PC-3 (cell line): Measurements from ENCODE around the gene MTA1. TPM values are rescaled to one million over a fixed set of nuclear protein-coding genes. Genes with fewer than 3 reads are reported as not detected.

Experiments
- ATAC-seq: fragments of 200-7000 bp; cut with Tn5 transposase; 2 replicates; pipeline ENCODE4 v1.9.1; 2020; ENCODE audit warnings: mild to moderate bottlenecking, moderate library complexity
- BruUV-seq: library from RNA; stranded (reverse); fragments of 400-500 nt; replicated peaks from 2 replicates; lab custom pipeline; 2021; lab: Mats Ljungman, UMichigan
- CTCF ChIA-PET: fragments of 300-600 bp; sonication (Branson Sonifier 250); formaldehyde crosslinking; loops from one replicate; lab custom pipeline; 2022; ENCODE audit warnings: antibody characterized with exemption; lab: Charles Lee
- POLR2A ChIA-PET: fragments of 300-600 bp; sonication (Branson Sonifier 250); formaldehyde crosslinking; loops from one replicate; lab custom pipeline; 2022; ENCODE audit warnings: antibody characterized with exemption; ENCODE audit not compliant: unreplicated experiment; lab: Charles Lee
- DNase-seq: peaks from one replicate; pipeline ENCODE4 v3.0.0-alpha.2; 2015
- H2AFZ ChIP-seq: fragments of 300-600 bp; sonication (generic); 2 replicates; pipeline ENCODE4 v1.6.0; 2016; ENCODE audit warnings: antibody characterized with exemption, low read length
- H3F3A ChIP-seq: fragments of 300-600 bp; sonication (generic); one replicate; pipeline ENCODE4 v1.6.0; 2017; ENCODE audit warnings: antibody characterized with exemption, low read length, control low read depth, mild to moderate bottlenecking; ENCODE audit not compliant: unreplicated experiment
- H3K27ac ChIP-seq: fragments of 300-600 bp; sonication (generic); 2 replicates; pipeline ENCODE4 v1.5.1; 2016; ENCODE audit warnings: mild to moderate bottlenecking, low read length
- H3K27me3 ChIP-seq: fragments of 300-600 bp; sonication (generic); 2 replicates; pipeline ENCODE4 v1.6.1; 2016; ENCODE audit warnings: low read length, mixed read lengths
- H3K36me3 ChIP-seq: fragments of 300-600 bp; sonication (generic); 2 replicates; pipeline ENCODE4 v1.6.1; 2016; ENCODE audit warnings: low read depth, mixed run types, low read length, mixed read lengths
- H3K4me1 ChIP-seq: fragments of 300-600 bp; sonication (generic); 2 replicates; pipeline ENCODE4 v1.5.1; 2016; ENCODE audit warnings: low read length; ENCODE audit not compliant: insufficient read depth
- H3K4me2 ChIP-seq: fragments of 300-600 bp; sonication (generic); 2 replicates; pipeline ENCODE4 v1.6.0; 2016; ENCODE audit warnings: low read length
- H3K4me3 ChIP-seq: fragments of 300-600 bp; sonication (generic); 2 replicates; pipeline ENCODE4 v1.5.1; 2016; ENCODE audit warnings: mild to moderate bottlenecking, low read length, mixed read lengths
- H3K79me2 ChIP-seq: fragments of 300-600 bp; sonication (generic); 2 replicates; pipeline ENCODE4 v1.6.1; 2017; ENCODE audit warnings: low read length, mixed read lengths
- H3K9ac ChIP-seq: fragments of 300-600 bp; sonication (generic); 2 replicates; pipeline ENCODE4 v1.6.0; 2016; ENCODE audit warnings: mild to moderate bottlenecking, low read length
- H3K9me2 ChIP-seq: fragments of 300-600 bp; sonication (generic); replicated peaks from 2 replicates; pipeline ENCODE4 v1.6.1; 2016; ENCODE audit warnings: mixed run types, low read length, mixed read lengths
- H3K9me3 ChIP-seq: fragments of 300-600 bp; sonication (generic); 2 replicates; pipeline ENCODE4 v1.6.1; 2016; ENCODE audit warnings: low read length, mixed read lengths
- H4K20me1 ChIP-seq: fragments of 300-600 bp; sonication (generic); 2 replicates; pipeline ENCODE4 v1.6.1; 2016; ENCODE audit warnings: low read length, mixed read lengths
- EZH2 ChIP-seq: fragments of 300-600 bp; sonication (generic); IDR thresholded peaks from one replicate; pipeline ENCODE4 v1.6.1; 2017; ENCODE audit warnings: antibody characterized with exemption, mild to moderate bottlenecking, low read length; ENCODE audit not compliant: unreplicated experiment
- EZH2phosphoT487 ChIP-seq: fragments of 300-600 bp; sonication (generic); IDR thresholded peaks from 2 replicates; pipeline ENCODE4 v1.6.1; 2018; ENCODE audit warnings: mild to moderate bottlenecking, antibody characterized with exemption, low read length, borderline replicate concordance
- intact Hi-C: fragments of 100-400 bp; cut with micrococcal nuclease; formaldehyde crosslinking; loops from 2 replicates; pipeline ENCODE4 v1.9.0; 2023
- total RNA-seq: library from RNA; depleted of rRNA; stranded (reverse); fragments of >200 nt; gene quantifications from 2 replicates; pipeline ENCODE4 v1.2.3, GENCODE V29; 2014
- TF ChIP-seq, protein P1 (sequence below): fragments of 300-600 bp; sonication (generic); conservative IDR thresholded peaks from 2 replicates; pipeline ENCODE4 v1.5.1; 2017; ENCODE audit warnings: antibody characterized with exemption, low read depth, mild to moderate bottlenecking, low read length

Gene MTA1
- total RNA-seq, 1 experiment from 2014 or later: 82.3 TPM

- H3K9me2 ChIP-seq: no peaks in the 10 kb centered on the region
- ChIA-PET POLR2A (no interaction called here), CTCF (no interaction called here)
- H3K4me1 ChIP-seq: no peaks in the 10 kb centered on the region
- no peak overlapping the region for H3K4me3 ChIP-seq
- H3K9me3 ChIP-seq: no peaks in the 10 kb centered on the region
- no peaks in the 10 kb centered on the region for H3K27me3 ChIP-seq
- H4K20me1 ChIP-seq: no peaks in the 10 kb centered on the region
- no peak overlapping the region for H3K9ac ChIP-seq
- TF ChIP-seq, protein P1, sequence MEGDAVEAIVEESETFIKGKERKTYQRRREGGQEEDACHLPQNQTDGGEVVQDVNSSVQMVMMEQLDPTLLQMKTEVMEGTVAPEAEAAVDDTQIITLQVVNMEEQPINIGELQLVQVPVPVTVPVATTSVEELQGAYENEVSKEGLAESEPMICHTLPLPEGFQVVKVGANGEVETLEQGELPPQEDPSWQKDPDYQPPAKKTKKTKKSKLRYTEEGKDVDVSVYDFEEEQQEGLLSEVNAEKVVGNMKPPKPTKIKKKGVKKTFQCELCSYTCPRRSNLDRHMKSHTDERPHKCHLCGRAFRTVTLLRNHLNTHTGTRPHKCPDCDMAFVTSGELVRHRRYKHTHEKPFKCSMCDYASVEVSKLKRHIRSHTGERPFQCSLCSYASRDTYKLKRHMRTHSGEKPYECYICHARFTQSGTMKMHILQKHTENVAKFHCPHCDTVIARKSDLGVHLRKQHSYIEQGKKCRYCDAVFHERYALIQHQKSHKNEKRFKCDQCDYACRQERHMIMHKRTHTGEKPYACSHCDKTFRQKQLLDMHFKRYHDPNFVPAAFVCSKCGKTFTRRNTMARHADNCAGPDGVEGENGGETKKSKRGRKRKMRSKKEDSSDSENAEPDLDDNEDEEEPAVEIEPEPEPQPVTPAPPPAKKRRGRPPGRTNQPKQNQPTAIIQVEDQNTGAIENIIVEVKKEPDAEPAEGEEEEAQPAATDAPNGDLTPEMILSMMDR: no peak
- no peak for TF ChIP-seq EZH2phosphoT487
- no peak for TF ChIP-seq EZH2
- ATAC-seq: no peak
- intact Hi-C loops: no loop called here
- no peak for DNase-seq
- no peaks in the 10 kb centered on the region for H3K36me3 ChIP-seq
- H3K4me2 ChIP-seq: no peak overlapping the region
- no peak overlapping the region for H3K27ac ChIP-seq
- BruUV-seq: no TSS peak
- H2AFZ ChIP-seq: no peak overlapping the region
- H3K79me2 ChIP-seq: no peaks in the 10 kb centered on the region
- H3F3A ChIP-seq: no peaks in the 10 kb centered on the region
These were observed 41.4 kb upstream of the MTA1 start for GRCh38 chr14:105378199-105378598.

- Histone ChIP-seq H3K4me2 (no peak overlapping the region), H2AFZ (no peak overlapping the region), H3K4me1 (no peaks in the 10 kb centered on the region), H3K27me3 (no peaks in the 10 kb centered on the region), H3K4me3 (no peak overlapping the region), H3K9me3 (no peaks in the 10 kb centered on the region), H3K36me3 (no peaks in the 10 kb centered on the region), H4K20me1 (no peaks in the 10 kb centered on the region), H3K9me2 (no peaks in the 10 kb centered on the region), H3K79me2 (no peaks in the 10 kb centered on the region), H3K9ac (no peak overlapping the region), H3K27ac (no peak overlapping the region), H3F3A (no peaks in the 10 kb centered on the region)
- ChIA-PET CTCF (no interaction called here), POLR2A (no interaction called here)
- TF ChIP-seq EZH2phosphoT487 (no peak), EZH2 (no peak)
- TF ChIP-seq, protein P1: no peak
- intact Hi-C loops: no loop called here
- no TSS peak for BruUV-seq
- DNase-seq: no peak
- ATAC-seq: no peak
These were observed 40.5 kb upstream of the MTA1 start for GRCh38 chr14:105378873-105379685.

GRCh38 chr14:105379946-105380345 is 39.7 kb upstream of the MTA1 start:
- Histone ChIP-seq H3K36me3 (no peaks in the 10 kb centered on the region), H3K9ac (no peak overlapping the region), H3K4me2 (no peak overlapping the region), H4K20me1 (no peaks in the 10 kb centered on the region), H3K27me3 (no peaks in the 10 kb centered on the region), H3K79me2 (no peaks in the 10 kb centered on the region), H3K9me2 (no peaks in the 10 kb centered on the region), H3K27ac (no peak overlapping the region), H3K4me1 (no peaks in the 10 kb centered on the region), H3K4me3 (no peak overlapping the region), H2AFZ (no peak overlapping the region), H3K9me3 (no peaks in the 10 kb centered on the region), H3F3A (no peaks in the 10 kb centered on the region)
- TF ChIP-seq EZH2phosphoT487: no peak
- TF ChIP-seq, protein P1: no peak
- TF ChIP-seq EZH2: no peak
- ChIA-PET POLR2A (no interaction called here), CTCF (no interaction called here)
- DNase-seq (no peak), ATAC-seq (no peak)
- intact Hi-C loops: no loop called here
- BruUV-seq: no TSS peak
